BJ (cell line): ENCODE measurements around the gene POLR2L. TPM values are rescaled to one million over a fixed set of nuclear protein-coding genes. Genes with fewer than 3 reads are reported as not detected.

Experiments used
- CTCF ChIA-PET: fragments of 350-600 bp; formaldehyde crosslinking; extraction: SDS; loops from one replicate; lab custom pipeline; 2021; ENCODE audit warnings: antibody characterized with exemption, inconsistent platforms; lab: Yijun Ruan, JAX
- POLR2A ChIA-PET: fragments of 300-600 bp; sonication (Branson Sonifier 250); formaldehyde crosslinking; extraction: SDS; loops from one replicate; lab custom pipeline; 2021; ENCODE audit warnings: antibody characterized with exemption; lab: Charles Lee
- DNase-seq: peaks from one replicate; pipeline ENCODE4 v3.0.0-alpha.2; 2011; ENCODE audit warnings: low read depth
- H3K27me3 ChIP-seq: 2 replicates; pipeline ENCODE4 v1.6.0; 2011; ENCODE audit warnings: low read length; ENCODE audit not compliant: control insufficient read depth, insufficient read depth
- H3K36me3 ChIP-seq: 2 replicates; pipeline ENCODE4 v1.5.1; 2011; ENCODE audit warnings: low read length; ENCODE audit not compliant: control insufficient read depth, insufficient read depth
- H3K4me3 ChIP-seq: 2 replicates; pipeline ENCODE4 v1.5.1; 2011; ENCODE audit warnings: low read depth, mild to moderate bottlenecking, control low read depth, low read length
- polyA plus RNA-seq: library from polyadenylated mRNA; depleted of rRNA; stranded (reverse); fragments of >200 nt; gene quantifications from 2 replicates; pipeline ENCODE4 v1.2.3, GENCODE V29; 2011
- TF ChIP-seq, protein P1 (sequence below): IDR thresholded peaks from 2 replicates; pipeline ENCODE4 v1.5.1; 2011; ENCODE audit warnings: low read depth, mild to moderate bottlenecking, control low read depth, inconsistent platforms, low read length, moderate library complexity; ENCODE audit not compliant: insufficient read depth

POLR2L gene
- polyA plus RNA-seq, 1 experiment, result 734 TPM

GRCh38 chr11:888310-889212 is 46.2 kb upstream of the POLR2L start:
- TF ChIP-seq, protein P1, sequence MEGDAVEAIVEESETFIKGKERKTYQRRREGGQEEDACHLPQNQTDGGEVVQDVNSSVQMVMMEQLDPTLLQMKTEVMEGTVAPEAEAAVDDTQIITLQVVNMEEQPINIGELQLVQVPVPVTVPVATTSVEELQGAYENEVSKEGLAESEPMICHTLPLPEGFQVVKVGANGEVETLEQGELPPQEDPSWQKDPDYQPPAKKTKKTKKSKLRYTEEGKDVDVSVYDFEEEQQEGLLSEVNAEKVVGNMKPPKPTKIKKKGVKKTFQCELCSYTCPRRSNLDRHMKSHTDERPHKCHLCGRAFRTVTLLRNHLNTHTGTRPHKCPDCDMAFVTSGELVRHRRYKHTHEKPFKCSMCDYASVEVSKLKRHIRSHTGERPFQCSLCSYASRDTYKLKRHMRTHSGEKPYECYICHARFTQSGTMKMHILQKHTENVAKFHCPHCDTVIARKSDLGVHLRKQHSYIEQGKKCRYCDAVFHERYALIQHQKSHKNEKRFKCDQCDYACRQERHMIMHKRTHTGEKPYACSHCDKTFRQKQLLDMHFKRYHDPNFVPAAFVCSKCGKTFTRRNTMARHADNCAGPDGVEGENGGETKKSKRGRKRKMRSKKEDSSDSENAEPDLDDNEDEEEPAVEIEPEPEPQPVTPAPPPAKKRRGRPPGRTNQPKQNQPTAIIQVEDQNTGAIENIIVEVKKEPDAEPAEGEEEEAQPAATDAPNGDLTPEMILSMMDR, result no peak
- POLR2A ChIA-PET, result no interaction called here
- CTCF ChIA-PET, result interaction anchor here (0.7 to 1.6 kb wide), 3 partner anchors 10 to 161 kb away, joined by 3 to 6 read pairs (median 5); no protein-coding TSS in a partner anchor

DNA sequence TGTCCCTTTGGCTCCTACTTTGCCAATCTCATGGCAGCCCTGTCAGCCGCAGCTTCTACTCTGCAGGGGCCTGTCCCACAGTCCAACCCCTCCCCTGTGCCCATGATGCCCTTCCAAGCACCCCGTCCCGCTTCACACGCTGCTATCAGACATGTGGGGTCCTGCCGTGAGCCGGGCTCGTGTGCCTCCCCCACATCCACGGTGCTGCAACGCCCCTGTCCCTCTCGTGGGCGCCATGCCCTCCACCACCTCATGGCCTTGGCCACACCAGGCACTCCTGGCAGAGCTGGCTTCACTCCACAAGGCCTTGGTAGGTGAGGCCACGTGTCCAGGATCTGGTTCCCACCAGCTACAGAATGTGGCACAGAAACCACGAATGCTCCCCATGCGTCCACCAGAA is 45.3 kb upstream of the POLR2L start:
- Histone ChIP-seq H3K36me3 (peaks cover 10% of the 10 kb centered on the region), H3K27me3 (no peaks in the 10 kb centered on the region), H3K4me3 (no peak overlapping the region)
- TF ChIP-seq, protein P1, result no peak
- ChIA-PET POLR2A (no interaction called here), CTCF (interaction anchor here (1.6 kb wide), 1 partner anchor 11 kb away, joined by 6 read pairs; no protein-coding TSS in a partner anchor)
- DNase-seq, result no peak

More at GRCh38 chr11:888310-889212, 46.2 kb upstream of the POLR2L start:
- no peak for DNase-seq
- peaks cover 10% of the 10 kb centered on the region for H3K36me3 ChIP-seq
- no peak overlapping the region for H3K4me3 ChIP-seq
- no peaks in the 10 kb centered on the region for H3K27me3 ChIP-seq

DNA sequence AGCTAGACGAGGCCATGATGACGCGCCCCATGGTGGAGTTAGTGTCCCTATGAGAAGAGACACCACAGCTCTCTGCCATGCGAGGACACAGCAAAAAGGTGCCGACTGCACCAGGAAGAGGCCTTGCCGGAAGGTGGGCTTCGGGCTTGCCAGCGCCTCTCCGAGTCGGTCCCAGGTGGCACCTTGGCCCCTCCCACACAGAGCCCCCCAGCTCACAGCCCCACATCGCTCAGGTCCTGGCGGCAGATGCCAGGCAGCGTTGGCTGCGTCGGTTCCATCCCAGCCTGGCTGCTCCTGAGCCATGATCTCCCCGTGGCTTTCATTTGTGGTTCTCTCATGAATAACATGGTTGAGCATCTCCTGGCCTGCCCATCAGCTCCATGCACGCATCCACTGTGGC is 44.2 kb upstream of the POLR2L start:
- no peak overlapping the region for H3K4me3 ChIP-seq
- TF ChIP-seq, protein P1, result no peak
- CTCF ChIA-PET, result interaction anchor here (1.3 kb wide), 1 partner anchor 13 kb away, joined by 4 read pairs; no protein-coding TSS in a partner anchor
- POLR2A ChIA-PET, result no interaction called here
- peaks cover 10% of the 10 kb centered on the region for H3K36me3 ChIP-seq
- H3K27me3 ChIP-seq, result no peaks in the 10 kb centered on the region
- no peak for DNase-seq

GRCh38 chr11:884578-885070 is 42.3 kb upstream of the POLR2L start:
- POLR2A ChIA-PET, result no interaction called here

GRCh38 chr11:883527-883926 is 41.2 kb upstream of the POLR2L start:
- DNase-seq, result no peak
- Histone ChIP-seq H3K36me3 (peaks cover 13% of the 10 kb centered on the region), H3K27me3 (no peaks in the 10 kb centered on the region), H3K4me3 (no peak overlapping the region)
- TF ChIP-seq, protein P1, result no peak
- ChIA-PET POLR2A (no interaction called here), CTCF (no interaction called here)

More at GRCh38 chr11:884578-885070, 42.3 kb upstream of the POLR2L start:
- Histone ChIP-seq H3K36me3 (peaks cover 11% of the 10 kb centered on the region), H3K27me3 (no peaks in the 10 kb centered on the region), H3K4me3 (no peak overlapping the region)
- TF ChIP-seq, protein P1, result no peak
- CTCF ChIA-PET, result no interaction called here
- DNase-seq, result no peak
